ENCODE results near the gene SATB1. TPM values are rescaled to one million over a fixed set of nuclear protein-coding genes. Genes with fewer than 3 reads are reported as not detected.

The SATB1 gene
- total and polyA plus RNA-seq, 2 of the 8 experiments (the other 6 are each of a cell fraction or from before 2014, with no cell fraction given): 18.8 to 28.0 TPM

GRCh38 chr3:18443665-18444594 is 18.8 kb upstream of the SATB1 start (continued):
- TF ChIP-seq CHD7 (IDR thresholded peaks at IDR 0.05; ENCODE audit: insufficient replicate concordance, low read length) (no peak), RNF2 (IDR thresholded peaks at IDR 0.05; ENCODE audit: borderline replicate concordance, low read depth, low read length, missing control alignments, poor library complexity, severe bottlenecking) (peak; percentile 56), TBP (IDR thresholded peaks at IDR 0.05; ENCODE audit: low read depth, low read length) (peak; percentile 26; the same call in 1 of the 2 replicates), E2F6 (IDR thresholded peaks at IDR 0.05) (peak; percentile 94), KDM4A (IDR thresholded peaks at IDR 0.05; ENCODE audit: low read depth, low read length, severe bottlenecking) (peak; percentile 75), TAF7 (optimal IDR thresholded peaks at IDR 0.05; ENCODE audit: borderline replicate concordance, low read depth, low read length) (peak; percentile 30), CTBP2 (IDR thresholded peaks at IDR 0.05; ENCODE audit: borderline replicate concordance, insufficient read depth, insufficient read length, low read length) (peak; percentile 86)

Measured in H1 (cell line).